DMS 273 (cell line): Measurements from ENCODE around the gene CD2AP.
"Not testable (repeated sequence)": the region's sequence is repeated elsewhere in the genome, so short reads cannot be mapped to it uniquely, and the experiment has no call there.

Experiments
- DNase-seq: peaks from one replicate; lab custom pipeline; 2025; ENCODE audit not compliant: unreplicated experiment; lab: John Stamatoyannopoulos, UW

CD2AP gene

DNA sequence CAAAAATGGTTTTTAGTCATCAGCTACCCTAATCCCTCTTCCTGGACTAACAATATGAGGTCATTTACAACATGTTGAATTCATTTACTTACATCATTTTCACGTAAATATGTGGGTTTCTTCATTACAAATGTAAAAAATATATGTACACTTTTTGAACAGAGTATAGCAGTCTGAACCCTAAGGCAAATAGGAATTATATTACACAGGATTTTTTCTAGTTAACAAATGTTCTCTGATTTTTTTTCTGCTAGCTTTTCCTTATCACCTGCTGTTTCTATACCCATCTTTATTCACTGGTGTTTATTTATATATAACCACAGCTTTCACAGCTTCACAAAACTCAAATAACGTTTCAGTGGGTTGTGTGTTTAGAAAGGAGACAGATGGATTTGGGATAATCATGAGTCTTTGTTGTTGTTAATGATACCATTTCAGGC is 21.0 kb upstream of the CD2AP start:
- no peak for DNase-seq

DNA sequence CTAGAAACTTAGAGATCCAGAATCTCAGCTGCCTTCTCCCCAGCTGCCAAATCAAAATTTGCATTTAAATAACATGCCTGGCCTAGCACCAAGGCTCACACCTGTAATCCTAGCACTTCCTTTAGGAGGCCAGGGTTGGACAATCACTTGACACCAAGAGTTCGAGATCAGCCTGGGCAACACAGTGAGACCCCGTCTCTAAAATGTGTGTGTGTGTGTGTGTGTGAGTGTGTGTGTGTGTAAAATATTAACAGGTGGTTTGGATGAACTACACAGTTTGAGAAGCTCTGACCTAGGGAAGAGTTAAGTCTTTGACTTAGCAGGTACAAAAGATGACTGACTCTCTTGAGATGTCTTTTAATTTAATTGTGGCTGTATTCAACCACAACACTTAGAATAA is 20.2 kb upstream of the CD2AP start:
- no peak for DNase-seq

DNA sequence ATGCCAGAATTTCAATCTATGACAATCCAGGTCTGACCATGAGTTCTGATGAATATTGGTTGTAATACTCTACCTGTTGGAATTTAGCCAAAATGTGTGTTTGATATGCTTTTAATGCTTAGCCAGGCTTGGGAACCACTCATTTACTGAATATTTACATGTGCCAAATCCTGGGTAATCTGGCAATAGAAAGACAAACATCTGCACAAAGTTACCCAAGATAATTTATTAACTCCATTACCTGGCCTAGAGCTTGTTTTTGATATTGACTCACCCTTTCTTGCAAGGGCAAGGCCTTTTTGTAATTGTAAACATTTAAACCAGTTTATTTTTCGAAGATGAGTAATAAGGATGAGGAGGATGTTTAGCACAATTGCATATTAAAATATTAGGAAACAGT is 13.5 kb upstream of the CD2AP start:
- no peak for DNase-seq

DNA sequence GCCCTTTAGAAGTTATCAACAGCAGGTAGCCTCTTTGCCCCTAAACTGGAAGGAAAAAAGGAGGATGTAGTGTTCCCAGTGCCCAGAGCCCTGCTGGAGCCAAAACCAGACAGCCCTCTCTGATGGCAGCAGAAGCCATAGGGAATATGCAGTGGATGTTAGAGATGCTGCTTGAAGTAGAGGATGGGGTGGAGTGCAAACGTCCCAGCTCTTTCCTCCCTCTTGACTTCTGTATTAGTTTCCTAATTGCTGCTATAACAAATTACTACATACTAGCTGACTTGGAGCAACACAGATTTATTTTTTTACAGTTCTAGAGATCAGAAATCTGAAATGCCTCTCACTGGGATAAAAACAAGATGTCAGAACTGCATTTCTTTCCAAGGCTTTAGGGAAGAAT is 12.5 kb upstream of the CD2AP start:
- DNase-seq: no peak

DNA sequence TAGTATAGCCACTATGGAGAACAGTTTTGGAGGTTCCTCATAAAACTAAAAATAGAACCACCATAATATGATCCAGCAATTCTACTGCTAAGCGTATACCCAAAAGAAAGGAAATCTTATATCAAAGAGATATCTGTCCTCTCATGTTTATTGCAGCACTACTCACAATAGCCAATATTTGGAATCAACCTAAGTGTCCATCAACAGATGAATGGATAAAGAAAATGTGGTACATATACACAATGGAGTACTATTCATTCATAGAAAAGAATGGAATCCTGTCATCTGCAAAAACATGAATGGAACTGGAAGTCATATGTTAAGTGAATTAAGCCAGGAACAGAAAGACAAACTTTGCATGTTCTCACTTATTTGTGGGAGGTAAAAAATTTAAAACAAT is 5.7 kb upstream of the CD2AP start:
- no peak for DNase-seq

DNA sequence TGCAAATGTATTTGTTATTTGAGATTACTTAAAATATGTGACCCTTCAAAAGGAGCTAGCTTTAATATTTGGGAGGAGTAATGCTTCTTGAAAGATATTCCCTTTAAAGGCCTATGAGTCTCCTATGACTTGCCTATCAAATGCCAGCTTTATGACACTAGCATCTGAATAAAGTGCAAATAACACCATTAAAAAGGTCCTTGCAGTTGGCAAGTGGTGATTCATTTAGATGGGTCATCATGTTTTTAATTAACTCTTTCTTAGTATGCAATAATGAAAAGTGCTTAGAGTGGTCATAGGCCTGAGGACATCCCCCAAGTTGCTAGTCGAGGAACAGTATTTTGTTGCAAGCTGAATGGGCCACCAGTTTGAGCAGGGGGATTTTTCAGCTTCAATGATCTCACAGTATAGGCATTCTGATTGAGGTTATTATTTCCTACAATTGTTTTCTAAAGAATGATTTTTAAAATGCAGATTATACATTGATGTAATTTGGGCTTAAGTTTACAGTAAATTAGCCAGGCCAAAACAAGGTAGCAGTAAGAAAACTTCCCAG is 3.7 kb upstream of the CD2AP start:
- no peak for DNase-seq

DNA sequence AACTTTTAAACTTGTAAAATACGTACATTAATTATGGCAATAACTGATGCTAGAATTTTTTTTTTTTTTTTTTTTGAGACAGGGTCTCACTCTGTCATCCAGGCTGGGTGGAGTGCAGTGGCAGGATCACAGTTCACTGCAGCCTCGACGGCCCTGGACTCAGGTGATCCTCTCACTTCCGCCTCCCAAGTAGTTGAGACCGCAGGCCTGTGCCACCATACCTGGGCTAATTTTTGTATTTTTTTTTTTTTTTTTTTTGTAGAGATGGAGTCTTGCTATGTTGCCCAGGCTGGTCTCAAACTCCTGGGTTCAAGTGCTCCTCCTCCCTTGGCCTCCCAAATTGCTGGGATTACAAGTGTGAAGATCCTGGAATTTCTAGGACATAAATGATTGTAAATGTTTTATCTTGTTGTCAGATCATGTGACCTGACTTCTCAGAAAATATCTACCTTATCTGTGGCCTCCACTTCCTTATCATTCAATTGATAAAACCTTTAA is 2.2 kb upstream of the CD2AP start:
- DNase-seq: no peak

DNA sequence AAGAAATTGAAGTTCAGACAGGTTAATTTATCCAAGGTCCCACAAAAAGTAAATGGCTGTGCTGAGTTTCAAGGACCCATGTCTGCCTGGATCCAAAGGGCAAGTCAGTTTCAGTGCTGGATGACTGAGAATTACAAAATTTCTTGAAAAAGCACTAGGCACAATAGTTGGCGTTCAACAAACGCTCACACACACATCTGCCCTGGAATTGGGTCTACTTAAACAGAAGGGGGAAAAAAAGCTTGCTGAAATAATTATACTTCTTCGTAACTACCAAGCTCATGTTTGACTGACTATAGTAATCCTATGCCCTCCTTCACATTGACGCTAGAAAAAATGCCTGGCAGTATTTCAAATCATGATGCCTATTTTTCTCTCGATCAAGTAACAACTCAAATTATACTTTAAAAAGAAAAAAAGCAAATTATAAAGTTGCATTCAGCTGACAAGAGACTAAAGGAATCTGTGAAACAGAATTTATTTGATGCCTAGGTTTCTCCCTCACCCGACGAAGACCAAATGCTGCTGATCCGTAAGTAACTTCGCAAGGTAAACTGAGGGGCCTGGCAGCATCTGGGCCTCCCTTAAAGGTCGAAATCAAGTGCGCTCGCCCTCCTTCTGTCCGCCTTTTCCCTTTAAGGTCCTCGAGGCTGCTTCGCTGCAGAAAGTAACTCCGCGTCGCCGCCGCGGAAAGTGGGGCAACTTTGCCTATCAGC is 650 bp upstream of the CD2AP start:
- peak; percentile 39 for DNase-seq

DNA sequence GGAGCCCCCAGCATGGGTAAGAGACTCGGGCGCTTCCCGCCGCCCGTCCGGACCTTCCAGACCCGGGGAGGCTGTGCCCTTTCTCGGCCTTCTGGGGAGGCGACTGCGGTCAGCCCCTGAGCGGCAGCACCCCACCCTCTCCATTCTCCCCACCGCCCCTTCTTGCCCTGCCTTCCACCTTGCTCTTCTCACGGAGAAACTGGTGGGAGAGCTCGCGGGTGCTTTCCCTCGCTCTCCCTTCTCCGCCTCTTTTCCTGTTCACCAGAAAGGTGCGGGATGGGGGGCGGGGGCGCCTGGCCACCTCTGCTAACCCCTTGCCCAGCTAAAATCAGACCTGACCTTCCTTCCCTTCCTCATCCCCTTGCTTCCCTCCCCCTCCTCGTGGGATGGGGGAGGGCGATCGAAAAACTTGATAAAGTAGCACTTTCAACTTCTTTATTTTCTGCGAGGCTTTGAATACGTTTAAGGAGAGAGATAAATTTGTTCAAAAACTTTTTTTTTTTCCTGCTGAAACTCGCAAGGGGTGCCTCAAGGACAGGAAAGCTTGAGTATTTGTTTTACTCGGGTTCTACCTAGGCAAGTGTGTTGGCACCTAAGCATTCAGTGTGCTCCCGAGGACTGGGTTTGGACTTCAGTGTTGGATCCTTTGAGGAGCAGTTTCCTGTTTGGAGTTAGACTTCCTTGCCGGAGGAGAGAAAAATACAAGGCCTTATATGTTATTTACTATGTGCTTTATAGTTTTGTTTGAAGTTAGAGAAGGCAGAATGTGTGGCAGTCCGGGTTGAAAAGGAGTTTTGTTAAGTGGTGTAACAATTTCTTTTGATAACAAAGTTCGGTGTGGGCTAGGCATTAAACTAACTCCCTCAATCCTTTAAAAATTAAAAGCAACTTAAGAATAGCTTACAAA is 897 bp downstream of the CD2AP start:
- peak; percentile 63 for DNase-seq

DNA sequence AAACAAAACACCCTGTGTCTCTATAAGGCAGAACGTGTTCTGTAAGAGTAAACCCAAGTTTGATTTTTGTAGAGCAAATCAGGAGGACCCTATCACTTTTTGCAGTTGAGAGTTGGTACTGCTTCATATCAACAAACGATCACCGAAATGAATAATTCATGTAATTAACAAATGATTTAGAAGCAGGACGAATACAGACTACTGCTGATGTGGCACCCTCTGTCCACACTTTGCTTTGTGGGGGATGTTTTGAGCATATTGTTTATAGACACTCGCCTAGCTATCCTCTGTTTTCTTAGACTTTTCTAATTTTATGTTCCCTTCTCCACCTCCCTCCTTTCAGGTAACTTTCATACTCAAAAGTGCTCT is 1.5 kb downstream of the CD2AP start:
- DNase-seq: peak; percentile 50

DNA sequence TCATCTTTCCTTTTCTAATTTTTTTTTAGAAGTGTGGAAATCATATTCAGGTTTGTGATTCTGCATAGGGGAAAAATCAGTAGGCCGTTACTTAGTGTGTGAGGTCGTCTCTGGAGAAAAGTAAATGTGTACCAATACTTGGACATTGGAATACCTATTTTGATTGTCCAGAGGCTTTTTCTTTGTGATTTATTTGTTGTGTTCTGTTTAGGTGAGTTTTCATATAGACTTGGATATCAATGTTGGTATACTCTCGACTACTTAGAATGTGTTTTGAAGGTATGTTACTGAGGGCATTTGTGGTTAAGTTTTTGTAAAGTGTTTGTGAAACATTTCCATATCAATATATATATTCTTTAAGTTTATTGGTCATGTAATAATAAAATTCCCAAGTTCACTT is 2.3 kb downstream of the CD2AP start:
- no peak for DNase-seq

DNA sequence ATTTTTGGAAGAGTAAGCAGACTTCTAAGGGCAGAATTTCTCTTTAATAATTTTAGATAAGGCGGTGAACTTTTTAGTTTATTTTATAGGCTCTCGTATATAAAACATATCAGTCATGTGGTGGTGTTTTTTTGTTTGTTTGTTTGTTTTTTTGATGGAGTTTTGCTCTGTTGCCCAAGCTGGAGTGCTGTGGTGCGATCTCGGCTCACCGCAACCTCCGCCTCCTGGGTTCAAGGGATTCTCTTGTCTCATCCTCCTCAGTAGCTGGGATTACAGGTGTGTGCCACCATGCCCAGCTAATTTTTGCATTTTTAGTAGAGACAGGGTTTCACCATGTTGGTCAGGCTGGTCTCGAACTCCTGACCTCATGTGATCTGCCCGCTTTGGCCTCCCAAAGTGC is 3.6 kb downstream of the CD2AP start:
- DNase-seq: not testable (repeated sequence)

DNA sequence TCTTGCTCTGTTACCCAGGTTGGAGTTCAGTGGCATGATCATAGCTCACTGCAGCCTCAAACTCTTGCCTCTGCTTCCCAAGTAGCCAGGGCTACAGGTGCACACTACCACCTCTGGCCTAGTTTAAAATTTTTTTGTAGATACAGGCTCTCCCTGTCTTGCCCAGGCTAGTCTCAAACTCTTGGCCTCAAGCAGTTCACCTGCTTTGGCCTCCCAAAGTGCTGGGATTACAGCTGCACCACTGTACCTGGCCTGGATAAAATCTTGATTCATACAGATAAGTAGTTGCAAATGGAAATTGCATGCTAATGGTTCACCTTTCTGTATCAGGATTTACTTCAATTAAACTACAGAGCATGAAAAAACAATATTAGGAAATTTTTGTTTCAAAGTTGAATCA is 4.2 kb downstream of the CD2AP start:
- DNase-seq: no peak

DNA sequence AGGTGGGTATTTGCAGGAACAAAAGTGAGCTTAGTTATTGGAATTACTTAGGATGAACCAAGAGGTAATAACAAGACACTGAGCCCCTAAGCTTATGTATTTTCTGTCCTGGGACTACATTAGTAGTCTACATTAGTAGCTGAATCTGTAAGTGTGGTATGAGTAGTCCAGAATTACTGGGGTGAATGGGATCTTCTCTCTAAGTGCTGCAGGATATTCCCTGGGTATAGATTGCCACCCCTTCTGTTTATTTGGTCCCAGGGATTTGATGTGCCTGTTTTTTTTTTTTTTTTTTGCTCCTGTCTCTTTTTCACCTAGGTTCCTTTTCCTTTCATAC is 5.9 kb downstream of the CD2AP start:
- no peak for DNase-seq

DNA sequence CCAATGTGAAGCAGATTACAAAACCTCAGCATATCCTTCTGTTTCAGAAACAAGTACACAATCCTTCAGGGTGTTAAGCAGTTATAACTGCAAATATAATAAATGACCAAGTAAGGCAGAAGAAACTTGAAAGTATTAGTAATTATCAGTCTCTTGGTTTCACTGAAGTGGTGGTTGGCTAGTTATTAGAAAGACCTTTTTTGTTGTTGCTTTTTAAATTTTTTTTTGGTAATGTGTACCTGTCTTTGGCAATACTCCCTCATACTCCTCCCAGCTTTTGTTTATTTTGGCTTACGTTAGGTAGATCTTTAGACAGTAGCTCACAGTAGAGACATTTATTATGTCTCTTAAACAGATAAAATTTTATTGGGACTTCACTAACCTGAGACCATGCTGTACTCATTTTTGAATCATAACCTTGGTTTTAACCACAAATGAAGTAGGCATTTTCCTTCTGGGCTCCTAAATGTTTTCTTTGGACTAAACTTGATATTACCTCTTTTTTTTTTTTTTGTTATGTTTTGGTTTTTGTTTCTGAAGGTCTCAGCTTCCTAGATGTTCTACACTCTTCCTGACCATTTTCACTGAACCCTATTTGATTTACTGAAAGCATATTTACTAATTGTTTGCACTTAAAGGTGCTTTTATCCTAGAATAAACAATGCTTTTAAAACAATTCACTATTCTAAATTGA is 6.4 kb downstream of the CD2AP start:
- no peak for DNase-seq

DNA sequence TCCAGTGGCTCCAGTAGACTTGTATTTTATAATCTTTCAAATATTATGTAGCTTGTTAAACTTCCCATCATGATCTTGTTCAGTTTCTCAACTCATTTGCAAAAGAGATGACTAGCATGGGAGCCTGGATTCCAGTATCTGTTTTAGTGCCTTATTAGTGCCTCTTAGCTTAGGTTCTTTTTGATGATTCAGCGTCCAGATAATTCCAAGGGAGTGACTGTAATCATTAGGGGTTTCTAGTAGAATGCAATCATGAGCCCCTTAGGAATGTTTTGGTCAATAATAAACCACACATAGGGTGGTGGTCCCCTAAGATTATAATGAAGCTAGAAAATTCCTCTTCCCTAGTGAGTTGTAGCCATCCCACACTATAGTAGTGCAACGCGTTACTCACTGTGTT is 7.0 kb downstream of the CD2AP start:
- DNase-seq: no peak

DNA sequence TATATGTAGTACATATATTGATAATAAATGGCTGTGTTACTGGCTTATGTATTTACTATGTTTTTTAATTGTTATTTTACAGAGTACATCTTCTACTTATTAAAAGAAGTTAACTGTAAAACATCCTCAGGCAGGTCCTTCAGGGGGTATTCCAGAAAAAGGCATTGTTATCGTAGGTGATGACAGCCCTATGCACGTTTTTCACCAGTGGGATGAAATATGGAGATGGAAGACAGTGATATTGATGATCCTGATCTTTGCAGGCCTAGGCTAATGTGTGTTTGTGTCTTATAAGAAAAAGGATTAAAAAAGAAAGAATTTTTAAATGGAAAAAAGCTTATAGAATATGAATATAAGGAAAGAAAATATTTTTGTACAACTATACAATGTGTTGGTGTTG is 7.5 kb downstream of the CD2AP start:
- DNase-seq: no peak

DNA sequence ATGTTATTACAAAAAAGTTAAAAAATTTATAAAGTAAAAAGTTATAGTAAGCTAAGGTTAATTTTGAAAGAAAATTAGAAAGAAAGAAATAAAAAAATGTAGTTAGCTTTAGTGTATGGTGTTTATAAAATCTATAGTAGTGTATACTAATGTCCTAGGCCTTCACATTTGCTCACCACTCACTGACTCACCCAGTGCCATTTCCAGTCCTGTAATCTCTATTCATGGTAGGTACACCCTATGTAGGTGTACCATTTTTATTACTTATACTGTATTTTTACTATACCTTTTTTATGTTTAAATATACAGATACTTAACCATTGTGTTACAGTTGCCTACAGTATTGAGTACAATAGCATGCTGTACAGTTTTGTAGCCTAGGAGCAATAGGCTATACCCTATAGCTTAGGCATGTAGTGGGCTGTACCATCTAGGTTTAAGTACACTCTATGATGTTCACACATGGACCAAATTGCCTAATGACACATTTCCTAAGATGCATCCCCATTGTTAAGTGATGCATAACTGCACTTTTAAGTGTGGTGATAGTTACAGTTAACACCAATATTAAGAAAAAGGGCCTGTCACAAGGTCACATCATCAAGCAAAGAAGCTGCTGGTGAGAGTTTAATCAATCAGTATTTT is 8.0 kb downstream of the CD2AP start:
- no peak for DNase-seq

DNA sequence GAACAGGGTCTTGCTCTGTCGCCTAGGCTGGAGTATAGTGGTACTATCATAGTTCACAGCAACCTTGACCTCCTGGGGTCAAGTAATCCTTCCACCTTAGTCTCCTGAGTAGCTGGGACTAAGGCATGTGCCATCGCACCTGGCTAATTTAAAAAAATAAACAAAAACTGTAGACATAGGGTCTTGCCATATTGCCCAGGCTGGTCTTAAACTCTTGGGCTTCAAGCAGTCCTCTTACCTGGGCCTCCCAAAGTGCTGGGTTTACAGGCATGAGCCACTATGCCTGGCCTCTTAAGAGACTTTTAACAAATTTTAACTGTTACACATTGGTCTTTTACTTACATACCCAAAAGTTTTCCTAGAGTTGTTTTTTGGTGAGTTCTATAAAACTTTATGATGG is 12.4 kb downstream of the CD2AP start:
- no peak for DNase-seq

DNA sequence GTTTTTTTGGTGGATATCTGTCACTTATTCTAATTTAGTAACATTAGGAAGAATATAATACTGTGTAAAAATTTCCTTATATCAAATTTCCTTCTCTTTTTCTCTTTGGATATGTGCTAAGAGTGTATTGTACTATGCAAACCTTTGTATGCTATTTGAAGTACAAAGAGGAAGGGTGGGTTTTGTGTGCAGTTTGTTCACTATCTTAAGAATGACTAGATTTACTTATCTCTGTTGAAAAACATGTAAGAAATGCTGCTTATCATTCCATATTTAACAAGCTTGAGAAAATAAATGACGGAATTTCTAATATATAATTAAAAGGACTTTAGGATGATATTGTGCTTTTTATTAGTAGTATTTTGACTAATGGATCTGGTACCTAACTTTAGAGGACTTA is 13.1 kb downstream of the CD2AP start:
- DNase-seq: no peak

DNA sequence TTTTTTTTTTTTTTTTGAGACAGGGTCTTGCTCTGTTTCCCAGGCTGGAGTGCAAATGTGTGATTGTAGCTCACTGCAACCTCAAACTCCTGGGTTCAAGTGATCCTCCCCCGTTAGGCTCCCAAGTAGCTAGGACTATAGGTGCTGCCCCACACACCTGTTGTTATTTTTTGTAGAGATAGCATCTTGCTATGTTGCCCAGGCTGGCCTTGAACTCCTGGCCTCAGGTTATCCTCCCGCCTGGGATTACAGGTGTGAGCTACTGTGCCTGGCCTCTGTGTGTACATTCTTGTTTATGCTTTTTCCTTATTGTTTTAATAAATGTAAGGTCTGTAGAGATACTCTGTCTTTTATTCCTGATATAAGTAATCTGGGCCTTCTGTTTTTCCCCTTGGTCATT is 14.8 kb downstream of the CD2AP start:
- no peak for DNase-seq
